ENCODE results near the gene SEPTIN12.
A peak's percentile ranks its signal among the peaks of the same experiment; 100 is the strongest.
"Not testable (repeated sequence)": the region's sequence is repeated elsewhere in the genome, so short reads cannot be mapped to it uniquely, and the experiment has no call there.

The SEPTIN12 gene

DNA sequence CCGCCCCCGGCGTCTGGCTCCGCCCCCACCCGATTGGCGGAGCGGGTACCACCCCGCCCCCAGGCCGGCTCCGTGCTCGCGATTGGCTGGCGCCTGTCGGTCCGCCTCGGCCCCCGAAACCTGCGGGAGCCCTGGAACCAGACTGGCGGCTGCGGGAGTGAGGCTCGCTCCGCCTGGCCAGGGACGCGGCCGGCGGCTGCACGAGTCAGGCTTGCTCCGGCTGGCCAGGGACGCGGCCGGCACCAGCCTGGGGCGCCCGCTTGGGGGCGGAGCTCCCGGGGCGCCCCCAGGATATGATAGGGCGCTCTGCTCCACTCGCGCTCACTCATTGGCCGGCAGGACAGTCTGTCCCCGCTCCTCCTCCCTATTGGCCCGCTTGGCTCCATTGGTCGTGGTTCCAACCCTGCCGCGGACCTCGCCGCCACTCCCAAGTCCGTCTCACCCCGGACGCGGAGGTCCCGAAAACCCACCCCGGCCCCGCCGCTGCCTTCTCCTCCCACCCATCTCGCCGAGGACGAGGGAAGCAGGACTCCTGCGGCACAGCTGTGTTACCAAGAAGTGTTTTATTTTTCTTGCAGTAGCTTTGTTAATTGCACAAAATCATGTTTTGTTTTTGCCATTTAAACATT is 14.6 kb upstream of the SEPTIN12 start:
- peak; percentile 70 for DNase-seq

DNA sequence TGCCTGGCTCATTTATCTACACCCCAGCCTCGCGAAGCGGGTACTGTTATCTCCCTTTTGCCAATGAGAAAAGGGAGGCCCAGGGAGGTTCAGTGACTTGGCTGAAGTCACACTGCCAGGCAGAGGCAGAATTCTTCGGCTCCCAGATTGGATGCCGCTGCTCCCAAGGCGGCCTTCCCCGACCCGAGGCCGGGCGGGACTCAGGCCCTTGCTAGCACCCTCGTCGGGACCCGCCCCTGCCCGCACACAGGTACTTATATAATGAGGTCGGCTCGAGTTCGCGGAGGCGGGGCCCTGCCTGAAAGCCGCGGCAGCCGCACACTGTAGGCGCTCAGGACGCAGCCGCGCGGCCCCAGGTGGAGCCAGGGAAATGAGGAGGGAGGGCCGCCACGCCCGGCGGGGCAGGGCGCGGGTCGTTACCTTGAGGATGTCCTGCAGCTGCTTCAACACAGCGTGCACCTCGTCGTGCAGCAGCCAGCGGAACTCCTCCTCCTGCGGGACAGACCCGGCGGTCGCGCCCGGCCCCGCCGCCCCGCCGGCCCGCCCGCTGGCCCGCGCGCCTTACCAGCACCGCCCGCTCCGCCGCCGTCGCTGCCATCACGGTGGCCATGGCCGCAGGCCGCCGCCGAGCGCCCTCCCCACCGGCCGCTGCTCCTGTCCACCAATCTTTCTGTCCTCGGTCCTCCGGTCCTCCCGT is 14.0 kb upstream of the SEPTIN12 start, which contains the start of gene ROGDI:
Gene ROGDI, minus strand, starts transcription at position 672 of the 697 bp plus-strand sequence. Its CDS starts 62 bp downstream, at position 610.
- DNase-seq = peak; percentile 37

DNA sequence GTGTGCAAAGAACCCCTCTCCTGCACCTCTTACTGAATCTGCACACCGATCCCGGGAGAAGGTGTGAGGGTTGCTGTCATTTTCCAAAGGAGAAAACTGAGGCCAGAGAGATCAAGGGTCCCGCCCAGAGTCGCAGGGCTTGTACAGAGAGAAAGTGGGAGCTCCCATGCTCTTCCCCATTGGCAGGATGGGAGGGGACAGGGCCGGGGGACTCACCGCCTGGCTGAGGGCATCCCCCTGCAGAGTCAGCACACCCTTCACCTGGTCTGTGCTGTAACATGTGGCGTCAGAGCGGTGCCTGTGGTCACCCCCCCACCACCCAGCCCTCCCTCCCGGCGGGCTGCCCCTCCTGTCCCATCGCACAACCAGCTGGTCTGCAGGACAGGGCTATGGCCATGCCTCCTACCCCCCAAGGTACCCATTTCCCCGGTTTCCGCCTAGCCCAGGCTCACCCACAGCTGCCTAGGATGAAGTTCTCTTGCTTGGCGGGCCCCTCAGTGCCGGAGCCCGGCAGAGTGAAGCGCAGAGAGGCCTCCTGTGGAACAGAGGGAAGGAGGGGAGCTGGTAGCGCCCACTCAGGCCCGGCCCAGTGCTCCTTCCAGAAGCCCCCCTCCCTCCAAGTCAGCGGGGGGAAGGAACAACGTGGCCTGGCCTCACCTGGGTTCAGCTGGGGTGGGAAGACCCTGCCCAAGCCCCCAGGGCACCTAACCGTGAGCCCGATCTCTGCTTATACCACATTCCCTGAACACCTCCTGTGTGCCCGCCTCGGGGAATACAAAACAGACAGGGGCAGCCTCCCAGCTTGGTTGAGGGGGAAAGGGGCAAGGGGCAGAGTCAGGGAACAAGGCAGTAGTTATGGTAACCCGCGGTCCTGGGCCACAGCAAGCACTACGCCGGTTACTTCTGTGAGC is 13.2 kb upstream of the SEPTIN12 start:
- DNase-seq = no peak

DNA sequence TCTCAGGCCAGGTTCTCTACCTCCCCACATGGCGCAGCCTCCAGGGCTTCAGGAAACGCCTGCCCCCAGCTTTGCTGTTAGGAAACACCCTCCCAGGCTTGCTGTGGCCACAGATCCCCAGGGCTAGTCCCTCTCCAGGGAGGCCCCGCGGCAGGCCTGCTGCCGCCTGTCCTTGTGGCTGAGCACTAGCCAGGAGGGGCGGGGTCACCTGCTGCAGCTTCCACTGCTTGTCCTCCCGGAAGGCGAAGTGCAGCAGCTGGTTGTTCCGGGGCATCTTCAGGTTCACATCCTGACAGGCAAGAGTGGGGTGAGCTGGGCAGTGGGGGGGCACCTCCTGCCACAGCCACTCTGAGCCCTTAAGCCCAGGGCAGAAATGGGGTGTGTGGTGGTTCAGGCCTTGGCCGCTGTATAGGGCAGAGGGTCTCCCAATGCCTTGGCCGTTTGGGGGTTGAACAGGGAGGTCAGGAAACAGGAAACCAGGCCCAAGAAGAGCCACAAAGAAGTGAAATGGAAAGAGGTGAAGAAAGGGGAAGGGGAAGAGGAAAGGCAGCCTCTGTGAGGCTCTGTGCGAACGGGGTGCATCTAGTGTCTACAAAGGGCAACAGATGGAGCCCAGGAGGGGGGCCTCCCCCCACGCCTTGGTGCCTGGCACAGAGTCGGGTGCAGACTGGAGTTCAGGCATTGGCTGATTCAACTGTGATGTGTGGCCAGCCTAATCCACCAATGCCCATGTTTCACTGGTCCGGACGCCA is 12.3 kb upstream of the SEPTIN12 start:
- DNase-seq = no peak

DNA sequence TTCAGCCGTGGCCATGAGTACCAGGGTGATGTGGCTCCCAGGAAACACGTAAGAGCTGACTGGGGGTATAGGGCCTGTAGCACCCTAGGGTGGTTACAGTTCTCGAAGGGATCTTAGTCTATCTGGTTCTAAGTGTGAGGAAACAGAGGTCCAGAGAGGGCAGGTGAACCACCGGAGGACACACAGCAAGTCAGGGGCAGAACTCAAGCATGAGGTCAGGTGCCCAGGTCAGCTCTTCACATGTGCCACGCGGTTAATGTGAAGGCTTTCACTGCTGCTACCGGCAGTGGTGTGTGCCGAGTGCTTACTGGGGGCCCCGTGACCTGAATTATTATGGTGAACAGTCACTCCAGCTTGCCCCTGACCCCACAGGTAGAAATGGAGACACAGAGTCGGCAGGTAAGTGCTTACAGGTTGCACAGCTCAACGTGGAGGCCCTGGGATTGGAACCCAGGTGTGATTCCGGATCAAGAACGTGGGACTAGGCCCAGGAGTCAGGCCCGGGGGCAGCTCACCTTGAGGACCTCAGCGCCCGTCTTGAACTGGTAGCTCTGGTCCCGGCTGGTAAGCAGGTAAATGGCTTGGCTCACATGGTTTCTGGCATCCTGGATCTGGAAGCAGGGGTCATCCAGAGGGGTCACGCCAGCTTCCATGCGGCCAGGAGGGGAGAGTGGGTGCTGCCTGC is 11.2 kb upstream of the SEPTIN12 start:
- DNase-seq = no peak

DNA sequence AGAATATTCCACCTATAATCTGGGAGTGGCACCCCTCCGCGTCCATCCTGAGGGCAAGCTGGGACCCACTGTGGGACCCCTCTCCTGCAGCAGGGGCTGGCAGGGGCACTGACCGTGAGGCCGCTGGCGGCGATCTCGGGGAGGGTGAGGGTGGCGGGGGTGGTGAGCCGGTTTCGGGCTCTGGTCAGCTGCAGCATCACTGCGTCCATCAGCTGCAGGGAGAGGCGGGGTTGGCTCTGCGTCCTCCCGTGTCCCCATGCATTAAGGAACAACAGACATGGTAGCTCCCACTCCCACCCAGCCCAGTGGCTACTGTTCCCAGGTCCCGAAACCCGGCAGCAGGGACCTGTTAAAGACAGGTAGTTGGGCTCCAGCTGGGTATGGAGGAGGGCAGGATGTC is 10.3 kb upstream of the SEPTIN12 start:
- DNase-seq = no peak

DNA sequence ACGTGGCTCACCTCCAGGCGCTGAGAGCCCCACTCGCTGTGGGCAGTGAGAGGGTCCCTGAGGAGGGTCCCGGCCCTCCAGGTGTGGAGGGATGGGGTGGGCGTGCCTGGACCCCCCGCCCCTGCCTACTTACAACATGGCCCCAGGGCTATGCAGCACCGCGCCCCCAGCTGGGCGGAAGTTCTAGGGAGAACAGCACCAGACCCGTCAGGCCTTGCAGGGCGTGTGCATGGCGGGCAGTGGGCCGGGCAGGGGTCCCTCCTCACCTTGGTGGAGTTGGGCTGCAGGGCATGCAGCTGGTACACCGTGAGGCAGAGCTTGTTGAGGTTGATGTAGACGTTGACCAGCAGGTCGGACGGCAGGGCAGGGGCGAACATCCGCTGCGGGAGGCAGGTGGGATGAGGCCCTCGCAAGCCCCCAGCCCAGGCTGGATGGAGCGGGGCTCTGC is 9.7 kb upstream of the SEPTIN12 start:
- no peak for DNase-seq

DNA sequence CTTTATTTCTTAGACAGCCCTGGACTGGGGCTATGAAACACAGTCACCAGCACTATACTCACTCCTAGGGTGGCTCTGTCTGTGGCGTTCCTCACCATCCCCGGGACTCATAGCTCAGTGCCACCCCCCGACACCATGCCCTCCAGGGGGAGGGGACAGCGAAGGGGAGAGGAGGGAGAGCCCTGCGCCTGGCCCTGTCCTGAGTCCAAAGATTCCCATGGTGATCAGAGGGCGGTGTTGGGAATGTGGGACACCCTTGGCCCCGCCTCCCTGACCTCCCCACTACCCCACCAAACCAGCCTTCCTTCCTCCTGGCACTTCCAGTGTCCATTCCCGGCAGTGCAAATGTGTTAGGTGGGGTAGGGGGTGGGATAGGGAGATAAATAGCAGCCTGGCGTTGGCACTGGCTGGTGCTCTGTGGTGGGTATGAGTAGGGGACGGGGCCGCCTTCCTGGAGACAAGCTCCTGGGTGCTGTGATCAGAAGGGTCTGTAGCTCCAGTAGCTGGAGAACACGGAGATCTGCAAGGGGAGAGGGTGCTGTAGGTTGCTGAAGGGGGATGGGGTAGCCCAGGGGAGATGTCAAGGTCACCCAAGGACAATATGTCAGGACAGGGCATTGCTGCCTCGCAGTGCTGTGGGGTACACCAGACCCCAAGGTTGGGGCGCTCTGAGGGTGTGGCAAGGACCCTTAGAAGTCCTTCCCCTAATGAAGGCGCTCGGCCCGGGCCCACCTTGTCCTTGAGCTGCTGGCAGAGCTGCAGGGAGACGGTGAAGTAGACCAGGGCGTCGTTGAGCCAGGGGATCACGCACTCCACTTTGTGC is 9.0 kb upstream of the SEPTIN12 start:
- no peak for DNase-seq

DNA sequence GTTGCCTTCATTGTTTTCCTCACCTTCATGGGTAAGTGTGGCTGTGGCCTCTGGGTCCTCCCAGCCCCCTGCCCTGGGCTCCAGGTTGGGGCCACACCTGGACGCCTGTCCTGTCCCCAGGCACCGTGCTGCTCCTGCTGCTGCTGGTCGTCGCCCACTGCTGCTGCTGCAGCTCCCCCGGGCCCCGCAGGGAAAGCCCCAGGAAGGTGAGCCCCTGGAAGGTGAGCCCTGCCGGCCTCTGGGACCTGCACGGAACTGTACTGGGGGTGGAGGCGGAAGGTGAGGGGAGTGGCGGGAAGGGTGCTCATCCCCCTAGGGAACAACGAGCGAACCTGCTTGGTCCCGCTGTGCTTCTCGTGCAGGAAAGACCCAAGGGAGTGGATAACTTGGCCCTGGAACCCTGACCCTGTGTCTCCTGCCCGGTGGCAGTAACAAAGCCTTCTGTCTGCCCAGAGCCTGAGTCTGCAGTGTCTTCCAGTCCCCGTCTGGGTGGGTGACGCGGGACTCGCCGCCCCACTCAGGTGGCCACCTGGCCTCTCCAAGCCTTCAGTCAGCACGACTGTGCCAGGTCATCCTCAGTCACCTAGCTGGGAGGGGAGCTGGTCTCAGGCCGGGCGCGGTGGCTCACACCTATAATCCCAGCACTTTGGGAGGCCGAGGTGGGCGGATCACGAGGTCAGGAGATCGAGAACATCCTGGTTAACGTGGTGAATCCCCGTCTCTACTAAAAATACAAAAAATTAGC is 7.9 kb upstream of the SEPTIN12 start:
- DNase-seq = no peak

DNA sequence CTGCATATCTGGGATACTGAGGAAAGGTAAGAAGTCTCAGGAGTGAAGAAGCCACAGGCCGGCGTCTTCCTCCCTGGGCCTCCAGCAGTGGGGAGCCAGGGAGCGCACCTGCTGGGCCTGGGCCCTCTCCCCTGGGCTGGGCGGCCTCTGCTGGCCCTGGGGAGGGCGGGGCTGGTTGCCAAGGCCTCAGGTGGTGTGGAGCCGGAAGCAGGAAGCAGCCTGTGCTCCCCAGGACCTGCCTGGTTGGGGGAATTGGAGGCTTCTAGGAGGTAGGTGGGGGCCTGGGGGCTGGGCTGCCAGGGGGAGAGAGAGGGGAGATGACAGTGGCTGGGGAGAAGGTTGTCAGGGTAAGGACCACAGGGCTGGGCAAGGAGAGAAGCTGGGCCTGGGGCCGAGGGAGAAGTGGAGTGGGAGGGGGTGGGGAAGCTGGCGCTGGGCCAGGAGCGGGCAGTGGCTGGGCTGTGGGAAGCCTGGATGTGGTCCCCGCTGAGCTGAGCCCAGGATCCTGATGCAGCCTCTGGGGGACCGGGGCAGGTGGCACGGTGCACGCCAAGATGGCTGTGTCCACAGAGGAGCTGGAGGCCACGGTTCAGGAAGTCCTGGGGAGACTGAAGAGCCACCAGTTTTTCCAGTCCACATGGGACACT is 7.2 kb upstream of the SEPTIN12 start, which contains the start of gene SMIM22:
Gene SMIM22, plus strand, starts transcription at position 189 of the 647 bp plus-strand sequence. Its CDS starts 366 bp downstream, at position 555.
- no peak for DNase-seq

DNA sequence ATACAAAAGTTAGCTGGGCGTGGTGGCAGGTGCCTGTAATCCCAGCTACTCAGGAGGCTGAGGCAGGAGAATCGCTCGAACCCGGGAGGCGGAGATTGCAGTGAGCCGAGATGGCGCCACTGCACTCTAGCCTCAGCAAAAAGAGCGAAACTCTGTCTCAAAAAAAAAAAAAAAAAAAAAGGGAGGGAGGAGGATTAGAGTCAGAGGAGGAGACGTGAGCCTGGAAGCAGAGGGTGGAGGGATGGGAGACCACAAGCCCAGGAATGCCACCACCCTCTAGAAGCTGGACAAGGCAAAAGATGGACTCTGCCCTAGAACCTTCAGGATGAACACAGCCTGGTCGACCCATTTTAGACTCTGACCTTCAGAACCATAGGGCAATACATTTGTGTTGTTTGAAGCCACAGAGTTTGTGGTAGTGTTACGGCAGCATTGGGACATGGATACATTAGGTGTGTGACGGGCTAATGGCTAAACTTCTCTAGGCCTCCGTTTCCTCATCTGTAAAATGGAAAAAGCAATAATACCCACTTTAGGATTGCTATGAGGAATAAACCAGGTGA is 4.9 kb upstream of the SEPTIN12 start:
- no peak for DNase-seq

DNA sequence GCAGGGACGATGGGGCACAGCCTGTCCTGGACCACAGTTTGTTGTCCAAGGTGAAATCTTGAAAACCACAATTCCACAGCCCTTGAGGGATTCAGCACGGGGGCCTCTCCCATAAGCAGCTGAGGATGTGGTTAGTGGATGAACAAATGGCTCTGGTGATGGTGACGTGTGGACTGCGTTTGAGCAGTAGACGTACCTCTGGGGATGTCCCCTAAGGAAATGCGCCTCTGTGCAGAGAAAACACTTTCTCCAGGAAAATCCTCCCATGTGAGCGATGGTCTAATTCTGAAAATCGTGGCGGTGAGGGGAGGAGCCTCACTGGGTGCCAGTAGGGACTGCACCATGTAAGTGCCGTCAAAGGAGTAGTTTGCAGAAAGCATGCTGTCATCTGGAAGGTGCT is 2.7 kb upstream of the SEPTIN12 start:
- no peak for DNase-seq

DNA sequence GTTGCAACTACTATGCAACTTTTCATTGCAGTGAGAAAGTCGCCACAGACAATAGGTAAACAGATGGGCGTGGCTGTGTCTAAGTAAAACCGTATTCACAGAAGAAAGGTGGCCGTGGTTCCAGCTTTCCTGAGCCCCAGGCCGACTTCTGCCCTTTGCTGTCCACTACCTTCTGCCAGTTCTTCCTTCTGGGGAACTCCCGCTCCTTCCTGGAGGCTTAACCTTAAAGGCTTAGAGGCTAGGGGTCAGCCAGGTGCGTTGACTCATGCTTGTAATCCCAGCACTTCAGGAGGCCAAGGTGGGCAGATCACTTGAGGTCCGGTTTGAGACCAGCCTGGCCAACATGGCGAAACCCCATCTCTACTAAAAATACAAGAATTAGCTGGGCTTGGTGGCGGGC is 2.1 kb upstream of the SEPTIN12 start:
- DNase-seq = no peak

DNA sequence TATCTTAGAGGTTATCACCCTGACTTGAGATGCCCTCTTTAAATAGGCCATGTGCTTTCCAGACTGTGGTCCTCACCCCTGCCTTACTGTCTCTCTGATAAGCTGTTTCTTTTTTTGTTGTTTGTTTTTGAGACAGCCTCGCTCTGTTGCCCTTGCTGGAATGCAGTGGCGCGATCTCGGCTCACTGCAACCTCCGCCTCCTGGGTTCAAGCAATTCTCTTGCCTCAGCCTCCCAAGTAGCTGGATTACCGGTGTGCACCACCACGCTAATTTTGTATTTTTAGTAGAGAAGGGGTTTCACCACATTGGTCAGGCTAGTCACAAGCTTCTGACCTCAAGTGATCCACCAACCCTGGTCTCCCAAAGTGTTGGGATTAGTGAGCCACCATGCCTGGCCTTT is 765 bp upstream of the SEPTIN12 start:
- no peak for DNase-seq

DNA sequence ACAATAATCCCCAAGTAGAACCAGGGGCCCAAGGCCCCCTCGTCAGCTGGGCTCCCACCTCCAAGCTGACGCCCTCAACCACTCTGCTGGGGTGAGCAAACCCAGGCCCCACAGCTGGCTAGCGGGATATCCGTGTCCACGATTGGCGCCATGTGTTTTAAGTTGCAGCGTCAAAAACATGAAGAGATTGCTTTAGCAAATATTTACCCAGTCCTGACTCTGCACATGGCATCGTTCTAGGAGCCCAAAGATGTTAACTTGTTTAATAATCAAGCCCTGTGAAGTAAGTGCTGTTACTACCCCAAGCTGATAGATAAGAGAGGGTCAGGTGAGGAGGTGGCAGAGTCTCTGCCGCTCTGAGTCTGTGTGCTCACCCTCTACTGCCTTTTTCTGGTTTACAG is 344 bp upstream of the SEPTIN12 start:
- DNase-seq = no peak

DNA sequence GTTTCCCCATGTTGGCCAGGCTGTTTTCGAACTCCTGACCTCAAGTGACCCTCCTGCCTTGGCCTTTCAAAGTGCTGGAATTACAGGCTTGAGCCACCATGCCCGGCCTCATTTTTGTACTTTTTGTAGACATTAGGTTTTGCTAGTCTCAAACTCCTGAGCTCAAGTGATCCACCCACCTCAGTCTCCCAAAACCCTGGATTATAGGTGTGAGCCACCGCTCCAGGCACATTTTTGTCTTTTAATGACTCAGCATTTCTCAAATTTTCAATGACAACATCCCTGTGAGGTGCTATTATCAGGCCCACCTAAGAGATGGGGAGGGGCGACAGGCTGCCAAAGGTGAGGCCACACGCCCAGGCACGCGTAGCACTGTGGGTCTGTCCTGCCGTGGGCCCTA is 1.1 kb downstream of the SEPTIN12 start:
- DNase-seq = no peak

DNA sequence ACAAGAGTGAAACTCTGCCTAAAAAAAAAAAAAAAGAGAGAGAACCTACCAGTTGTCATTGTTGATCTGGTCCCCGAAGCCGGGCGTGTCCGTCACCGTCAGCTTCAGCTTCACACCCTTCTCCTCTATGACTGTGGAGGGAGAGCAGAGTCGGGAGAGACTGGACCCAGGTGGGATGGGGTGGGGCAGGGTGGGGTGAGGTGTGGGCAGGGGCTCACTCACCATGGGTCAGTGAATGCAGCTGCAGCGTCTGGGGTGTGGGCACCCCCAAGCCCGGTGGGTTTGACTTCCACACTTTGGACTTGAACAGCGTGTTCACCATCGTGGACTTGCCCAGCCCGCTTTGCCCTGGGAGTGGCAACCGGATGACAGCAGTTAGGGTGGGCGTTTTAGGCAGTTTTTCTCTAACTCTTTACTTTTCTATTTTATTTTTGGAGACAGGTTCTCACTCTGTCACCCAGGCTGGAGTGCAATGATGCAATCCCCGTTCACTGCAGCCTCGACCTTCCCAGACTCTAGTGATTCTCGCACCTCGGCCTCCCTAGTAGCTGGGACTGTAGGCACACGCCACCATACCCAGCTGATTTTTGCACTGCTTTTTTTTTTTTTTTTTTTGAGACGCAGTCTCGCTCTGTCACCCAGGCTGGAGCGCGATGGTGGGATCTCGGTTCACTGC is 2.2 kb downstream of the SEPTIN12 start:
- no peak for DNase-seq

DNA sequence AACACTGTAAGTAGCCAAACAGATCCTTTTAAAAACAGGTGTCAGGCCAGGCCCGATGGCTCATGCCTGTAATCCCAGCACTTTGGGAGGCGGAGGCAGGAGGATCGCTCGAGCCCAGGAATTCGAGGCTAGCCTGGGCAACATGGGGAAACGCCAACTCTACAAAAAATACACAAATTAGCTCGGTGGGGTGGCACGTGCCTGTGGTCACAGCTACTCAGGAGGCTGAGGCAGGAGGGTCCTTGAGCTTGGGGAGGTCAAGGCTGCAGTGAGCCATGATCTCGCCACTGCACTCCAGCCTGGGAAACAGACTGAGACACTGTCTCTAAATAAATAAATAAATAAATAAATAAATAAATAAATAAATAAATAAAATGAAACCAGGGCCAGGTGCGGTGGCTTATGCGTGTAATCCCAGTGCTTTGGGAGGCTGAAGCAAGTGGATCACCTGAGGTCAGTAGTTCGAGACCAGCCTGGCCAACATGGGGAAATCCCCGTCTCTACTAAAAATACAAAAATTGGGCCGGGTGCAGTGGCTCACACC is 3.6 kb downstream of the SEPTIN12 start:
- not testable (repeated sequence) for DNase-seq

DNA sequence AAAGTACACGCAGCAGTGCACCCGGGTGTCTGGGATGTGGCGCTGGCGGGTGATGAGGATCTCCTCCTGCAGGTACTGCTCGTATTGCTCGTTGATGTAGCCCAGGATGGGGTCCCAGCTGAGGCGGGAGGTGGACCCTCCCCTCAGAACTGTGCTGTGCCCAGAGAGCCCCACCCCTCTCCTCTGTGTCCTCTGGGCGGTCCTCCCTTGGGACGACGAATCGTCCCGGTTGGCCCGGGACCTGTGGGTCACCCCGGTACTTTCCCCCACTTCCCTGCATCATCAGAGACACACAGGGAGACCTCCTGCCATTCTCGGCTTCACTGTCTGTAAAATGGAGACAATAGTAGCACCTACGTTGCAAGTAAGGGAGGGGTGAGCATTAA is 4.2 kb downstream of the SEPTIN12 start:
- no peak for DNase-seq

Data from NCI-H2081 treated with DMSO at 0.1 percent for 48 hours (cell line).